Measurements from ENCODE around the gene DENND4C. TPM values are rescaled to one million over a fixed set of nuclear protein-coding genes. Genes with fewer than 3 reads are reported as not detected.

DENND4C gene
- total RNA-seq, 1 donor from 2014 or later, result 76.8 TPM

DNA sequence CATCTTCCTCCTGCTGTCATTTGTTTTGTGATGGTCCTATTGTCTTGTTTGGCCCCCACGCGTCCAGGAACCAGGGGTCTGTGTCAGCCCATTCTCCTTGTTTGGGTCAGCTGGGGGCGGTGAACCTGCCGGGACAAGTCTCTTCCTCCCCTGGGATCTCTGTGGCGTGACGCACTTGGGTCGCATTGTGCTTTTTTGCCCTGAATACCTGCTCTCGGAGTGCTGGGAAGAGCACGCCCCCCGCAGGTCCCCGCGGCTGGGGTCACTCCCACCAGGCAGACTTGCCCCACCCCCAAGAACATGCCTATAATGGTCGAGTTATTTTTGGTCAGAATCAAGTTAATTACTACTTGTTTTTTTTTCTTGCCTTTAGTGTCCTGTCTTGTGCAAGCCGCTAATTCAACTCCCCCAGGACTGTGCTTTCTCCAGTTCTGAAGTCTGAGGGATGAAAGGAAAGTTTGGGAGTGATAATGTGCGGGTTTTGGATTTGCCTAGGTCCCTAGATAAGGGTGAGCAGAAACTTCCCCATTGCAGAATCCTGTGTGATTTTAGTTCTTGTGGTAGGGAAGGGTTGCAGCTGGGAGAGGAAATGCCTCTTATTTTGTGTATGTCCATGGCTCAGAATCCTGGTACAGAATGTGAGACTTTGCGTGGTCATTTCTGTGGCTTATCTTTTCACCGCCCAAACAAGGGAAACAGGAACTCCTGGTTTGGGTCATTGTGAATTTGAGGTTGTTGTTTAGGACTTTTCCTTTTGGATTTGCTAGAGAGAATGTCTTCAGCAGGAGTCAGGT is 179.1 kb downstream of the DENND4C start:
- DNase-seq (ENCODE audit: low read depth in 2 of 2), result peak; percentile 40 to 50

DNA sequence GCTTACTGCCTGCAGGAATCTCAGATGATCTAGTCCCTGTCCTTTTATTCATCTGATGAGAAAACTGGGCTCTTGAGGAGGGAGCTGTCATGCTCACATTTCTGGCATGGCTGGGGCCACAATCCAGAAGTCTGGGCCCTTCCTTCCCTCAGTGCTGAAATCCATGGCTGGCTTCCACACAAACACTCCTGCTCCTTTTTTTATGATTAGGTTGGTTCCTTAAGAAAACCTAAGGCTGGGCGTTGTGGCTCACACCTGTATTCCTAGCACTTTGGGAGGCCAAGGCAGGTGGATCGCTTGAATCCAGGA is 179.7 kb downstream of the DENND4C start:
- no peak for DNase-seq (ENCODE audit: low read depth in 2 of 2)

DNA sequence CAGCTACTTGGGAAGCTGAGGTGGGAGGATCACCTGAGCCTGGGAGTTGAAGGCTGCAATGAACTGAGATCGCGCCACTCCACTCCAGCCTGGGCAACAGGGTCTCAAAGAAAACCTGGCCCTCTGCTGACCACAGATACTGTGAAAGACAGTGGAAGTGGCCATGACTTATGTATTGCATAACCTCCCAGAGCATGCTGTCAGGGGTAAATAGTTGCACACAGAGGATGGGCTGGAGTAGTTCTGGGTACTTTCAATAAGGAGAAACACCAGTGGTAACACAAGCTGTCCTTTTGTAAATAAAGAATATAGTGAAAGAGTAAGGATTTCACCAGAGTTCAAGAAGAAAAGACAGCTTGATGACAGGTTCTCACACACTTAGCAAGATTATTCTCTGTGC is 180.1 kb downstream of the DENND4C start:
- DNase-seq (ENCODE audit: low read depth in 2 of 2), result no peak

DNA sequence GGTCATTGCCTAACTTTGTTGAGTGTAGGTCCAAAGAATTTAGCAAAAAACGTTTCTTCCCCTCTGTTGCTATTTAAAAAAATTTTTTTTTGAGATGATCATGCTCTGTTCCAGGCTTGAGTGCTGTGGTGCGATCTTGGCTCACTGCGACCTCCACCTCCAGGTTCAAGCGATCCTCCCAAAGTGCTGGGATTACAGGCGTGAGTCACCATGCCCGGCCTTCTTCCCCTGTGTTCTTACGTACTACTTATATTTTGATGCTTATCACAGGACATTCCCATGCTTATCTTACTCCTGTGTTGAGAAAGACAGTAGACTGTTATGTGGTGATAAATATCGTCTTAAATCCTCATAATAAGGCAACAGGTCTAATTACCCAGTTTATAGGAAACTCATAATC is 180.8 kb downstream of the DENND4C start:
- DNase-seq (ENCODE audit: low read depth in 2 of 2), result peak in 1 of 2 donors; percentile 76

DNA sequence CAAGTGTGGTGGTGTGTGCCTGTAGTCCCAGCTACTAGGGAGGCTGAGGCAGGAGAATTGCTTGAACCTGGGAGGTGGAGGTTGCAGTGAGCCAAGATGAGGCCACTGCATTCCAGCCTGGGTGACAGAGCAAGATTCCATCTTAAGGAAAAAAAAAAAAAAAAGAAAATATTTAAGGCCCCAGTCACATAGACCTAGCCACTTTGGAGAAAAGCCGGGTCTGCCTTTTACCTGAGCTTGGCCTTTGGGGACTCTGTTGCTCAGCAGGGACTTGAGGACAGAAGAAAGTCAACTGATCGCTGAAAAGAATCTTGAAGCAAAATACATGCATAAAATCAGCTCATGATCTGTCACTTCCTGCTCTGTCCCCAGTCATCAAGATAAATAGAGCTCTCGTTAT is 183.0 kb downstream of the DENND4C start:
- peak in 1 of 2 donors; percentile 20 for DNase-seq (ENCODE audit: low read depth in 2 of 2)

DNA sequence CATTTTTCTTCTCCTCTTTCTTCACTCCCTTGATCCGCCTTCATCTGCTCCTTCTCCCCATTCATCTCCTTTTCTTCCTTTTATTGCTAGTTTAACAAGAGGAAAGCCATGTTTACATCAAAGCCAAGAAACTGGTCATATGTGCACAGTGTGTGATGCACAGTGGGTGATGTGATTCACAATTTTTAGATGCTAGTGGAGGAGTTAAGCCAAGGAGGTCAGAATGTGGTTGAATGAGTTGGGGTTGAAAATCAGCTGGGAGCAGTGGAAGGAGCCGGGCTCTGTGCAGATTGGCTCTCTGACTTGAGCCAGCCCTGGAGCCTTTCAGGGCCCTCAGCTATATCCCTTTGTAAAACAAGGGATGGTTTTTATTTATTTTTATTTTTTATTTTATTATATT is 185.7 kb downstream of the DENND4C start:
- no peak for DNase-seq (ENCODE audit: low read depth in 2 of 2)

DNA sequence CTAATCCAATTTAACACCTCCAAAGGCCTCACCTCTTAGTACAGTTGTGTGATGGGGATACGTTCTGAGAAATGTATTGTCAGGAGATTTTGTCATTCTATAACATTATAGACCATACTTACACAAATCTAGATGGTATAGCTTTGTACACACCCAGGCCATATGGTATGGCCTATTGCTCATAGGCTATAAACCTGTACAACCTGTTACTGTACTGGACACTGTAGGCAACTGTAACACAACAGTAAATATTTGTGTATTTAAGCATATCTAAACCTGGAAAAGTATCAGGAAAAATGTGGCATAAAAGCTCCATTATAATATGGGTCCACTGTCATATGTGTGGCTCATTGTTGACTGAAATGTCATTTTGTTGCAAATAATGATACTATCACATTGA is 190.4 kb downstream of the DENND4C start:
- DNase-seq (ENCODE audit: low read depth in 2 of 2), result no peak

Other genes with a start within 250 kb of the DENND4C start
- gene SAXO1, start 197.5 kb upstream of the DENND4C start, total RNA-seq, result under 0.01 TPM in 1 of 2 replicates, not detected in the other
- 35.7 and 53.0 TPM in 2 replicates for gene RRAGA, start 181.3 kb upstream of the DENND4C start, total RNA-seq
- 9.7 and 10.5 TPM in 2 replicates for gene HAUS6, start 127.8 kb upstream of the DENND4C start, total RNA-seq
- gene PLIN2, start 103.2 kb upstream of the DENND4C start, total RNA-seq, result 77.6 and 143 TPM in 2 replicates
- gene RPS6, start 149.5 kb downstream of the DENND4C start, total RNA-seq, result 1,736 and 1,991 TPM in 2 replicates
- 6.1 and 6.2 TPM in 2 replicates for gene ACER2, start 178.3 kb downstream of the DENND4C start, total RNA-seq

Measured in lung microvascular endothelial cell (primary cell).